Stimulated activated CD4-positive, alpha-beta T cell treated with anti-CD3 and anti-CD28 coated beads, Interleukin-1b, Interleukin-23, amount 100 ng/mL, for 4 hours (primary cell): ENCODE data around the gene PLAAT3.
"Not testable (repeated sequence)": the region's sequence is repeated elsewhere in the genome, so short reads cannot be mapped to it uniquely, and the experiment has no call there.

Experiments used
- DNase-seq, 2 donors: peaks; one replicate each; pipeline ENCODE4 v3.0.0-alpha.2; 2020; ENCODE audit warnings: low read depth in 2 of 2

PLAAT3 gene

GRCh38 chr11:63609536-63609935, 4.7 kb downstream of the PLAAT3 start:
- DNase-seq = no peak

GRCh38 chr11:63608353-63609345, 5.6 kb downstream of the PLAAT3 start:
- no peak for DNase-seq

GRCh38 chr11:63603180-63603518, 11.1 kb downstream of the PLAAT3 start:
- no peak for DNase-seq

- not testable (repeated sequence) for DNase-seq
Observed at GRCh38 chr11:63602290-63603179, 11.7 kb downstream of the PLAAT3 start.

- DNase-seq = no peak
Observed at GRCh38 chr11:63599211-63600122, 14.8 kb downstream of the PLAAT3 start.

GRCh38 chr11:63598556-63598955, 15.7 kb downstream of the PLAAT3 start:
- DNase-seq = no peak

- no peak for DNase-seq
Observed at GRCh38 chr11:63595296-63595695, 18.9 kb downstream of the PLAAT3 start.

GRCh38 chr11:63592975-63593395, 21.2 kb downstream of the PLAAT3 start:
- DNase-seq = no peak

GRCh38 chr11:63590024-63590788, 24.0 kb downstream of the PLAAT3 start:
- no peak for DNase-seq

- DNase-seq = no peak
Observed at GRCh38 chr11:63589000-63589399, 25.2 kb downstream of the PLAAT3 start.

GRCh38 chr11:63586451-63587166, 27.6 kb downstream of the PLAAT3 start:
- no peak for DNase-seq

GRCh38 chr11:63583357-63583677, 30.9 kb downstream of the PLAAT3 start:
- DNase-seq = no peak

GRCh38 chr11:63581224-63581623, 33.0 kb downstream of the PLAAT3 start:
- DNase-seq = not testable (repeated sequence)

GRCh38 chr11:63578882-63579281, 35.4 kb downstream of the PLAAT3 start:
- DNase-seq = not testable (repeated sequence)

GRCh38 chr11:63574856-63575602, 39.2 kb downstream of the PLAAT3 start:
- no peak for DNase-seq

GRCh38 chr11:63573881-63574855, 40.1 kb downstream of the PLAAT3 start:
- DNase-seq = no peak

GRCh38 chr11:63572026-63572688, 42.1 kb downstream of the PLAAT3 start:
- DNase-seq = no peak

GRCh38 chr11:63569570-63569969, 44.7 kb downstream of the PLAAT3 start:
- DNase-seq = no peak
